ENCODE data around the gene LATS1.
"Not testable (repeated sequence)": the region's sequence is repeated elsewhere in the genome, so short reads cannot be mapped to it uniquely, and the experiment has no call there.

DNA sequence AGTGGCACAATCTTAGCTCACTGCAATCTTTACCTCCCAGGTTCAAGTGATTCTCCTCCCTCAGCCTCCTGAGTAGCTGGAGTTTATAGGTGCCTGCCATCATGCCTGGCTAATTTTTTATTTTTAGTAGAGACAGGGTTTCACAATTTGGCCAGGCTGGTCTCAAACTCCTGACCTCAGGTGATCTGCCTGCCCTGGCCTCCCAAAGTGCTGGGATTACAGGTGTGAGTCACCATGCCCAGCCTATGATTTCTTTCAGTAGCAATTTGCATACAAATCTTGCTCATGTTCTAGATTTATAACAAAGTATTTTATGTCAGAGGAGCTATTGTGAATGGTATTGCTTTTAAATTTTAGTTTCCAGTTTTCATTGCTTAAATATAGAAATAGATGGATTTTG lies 45.6 kb downstream of the LATS1 start:
- TF ChIP-seq TAF1 (IDR thresholded peaks at IDR 0.05; ENCODE audit: borderline replicate concordance, low read depth, low read length); RCOR1 (conservative IDR thresholded peaks at IDR 0.05; ENCODE audit: low read depth, low read length); POLR2AphosphoS5 (IDR thresholded peaks at IDR 0.05; ENCODE audit: low read length); ZNF217 (IDR thresholded peaks at IDR 0.05): not testable (repeated sequence)
- TF ChIP-seq, protein P1, sequence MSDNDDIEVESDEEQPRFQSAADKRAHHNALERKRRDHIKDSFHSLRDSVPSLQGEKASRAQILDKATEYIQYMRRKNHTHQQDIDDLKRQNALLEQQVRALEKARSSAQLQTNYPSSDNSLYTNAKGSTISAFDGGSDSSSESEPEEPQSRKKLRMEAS (IDR thresholded peaks at IDR 0.05; ENCODE audit: low read depth, low read length): not testable (repeated sequence)
- TF ChIP-seq, protein P2, sequence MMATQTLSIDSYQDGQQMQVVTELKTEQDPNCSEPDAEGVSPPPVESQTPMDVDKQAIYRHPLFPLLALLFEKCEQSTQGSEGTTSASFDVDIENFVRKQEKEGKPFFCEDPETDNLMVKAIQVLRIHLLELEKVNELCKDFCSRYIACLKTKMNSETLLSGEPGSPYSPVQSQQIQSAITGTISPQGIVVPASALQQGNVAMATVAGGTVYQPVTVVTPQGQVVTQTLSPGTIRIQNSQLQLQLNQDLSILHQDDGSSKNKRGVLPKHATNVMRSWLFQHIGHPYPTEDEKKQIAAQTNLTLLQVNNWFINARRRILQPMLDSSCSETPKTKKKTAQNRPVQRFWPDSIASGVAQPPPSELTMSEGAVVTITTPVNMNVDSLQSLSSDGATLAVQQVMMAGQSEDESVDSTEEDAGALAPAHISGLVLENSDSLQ (IDR thresholded peaks at IDR 0.05): not testable (repeated sequence)

Data from GM12878 (cell line).